ENCODE measurements around the gene RND2.
A peak's percentile ranks its signal among the peaks of the same experiment; 100 is the strongest.
"Not testable (repeated sequence)": the region's sequence is repeated elsewhere in the genome, so short reads cannot be mapped to it uniquely, and the experiment has no call there.

The RND2 gene, protein sequence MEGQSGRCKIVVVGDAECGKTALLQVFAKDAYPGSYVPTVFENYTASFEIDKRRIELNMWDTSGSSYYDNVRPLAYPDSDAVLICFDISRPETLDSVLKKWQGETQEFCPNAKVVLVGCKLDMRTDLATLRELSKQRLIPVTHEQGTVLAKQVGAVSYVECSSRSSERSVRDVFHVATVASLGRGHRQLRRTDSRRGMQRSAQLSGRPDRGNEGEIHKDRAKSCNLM

DNA sequence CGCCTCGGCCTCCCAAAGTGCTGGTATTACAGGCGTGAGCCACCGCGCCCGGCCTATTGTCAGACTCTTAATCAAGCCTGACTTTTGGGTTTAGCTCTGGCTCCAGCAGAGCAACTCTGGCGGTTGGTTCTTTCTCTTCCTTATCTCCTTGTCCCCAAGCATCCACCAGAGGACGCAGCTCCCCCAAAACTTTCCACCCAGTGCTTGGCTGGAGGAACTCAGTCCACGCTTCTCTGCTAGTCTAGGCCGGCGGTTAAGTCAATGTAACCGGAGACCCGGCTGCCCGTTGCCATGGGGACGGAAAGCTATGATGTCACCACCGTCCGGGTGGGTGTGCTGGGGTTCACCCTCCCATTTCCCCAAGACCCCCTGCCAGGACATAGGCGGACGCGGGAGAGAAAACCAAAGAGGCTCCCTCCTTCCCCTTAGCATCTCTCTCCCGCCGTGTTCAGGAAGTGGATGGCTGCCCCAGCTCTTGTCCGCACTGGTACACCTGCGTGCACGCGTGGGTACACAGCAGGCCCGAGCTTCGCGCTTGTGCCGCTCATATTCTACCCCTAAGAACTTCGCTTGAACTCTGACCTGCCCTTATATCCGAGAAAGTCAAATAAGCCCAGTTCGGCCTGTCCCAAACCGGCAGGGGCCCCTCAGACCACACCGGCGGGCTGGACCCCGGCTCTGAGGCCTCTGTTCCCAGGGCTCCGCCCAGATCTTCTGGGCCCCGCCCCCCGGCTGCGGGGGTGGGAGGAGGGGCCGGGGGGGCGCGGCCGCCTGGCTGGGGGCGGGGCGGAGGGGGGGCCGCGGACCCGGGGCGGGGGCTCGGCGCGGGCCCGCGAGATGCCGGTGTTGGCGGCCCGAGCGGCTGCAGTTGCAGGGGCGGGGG, at the start of gene RND2:
RND2 (plus strand) TSS at position 825 of the 883 bp plus-strand sequence. CDS start 117 bp downstream, outside the sequence.
- DNase-seq = peak; percentile 80 to 81

DNA sequence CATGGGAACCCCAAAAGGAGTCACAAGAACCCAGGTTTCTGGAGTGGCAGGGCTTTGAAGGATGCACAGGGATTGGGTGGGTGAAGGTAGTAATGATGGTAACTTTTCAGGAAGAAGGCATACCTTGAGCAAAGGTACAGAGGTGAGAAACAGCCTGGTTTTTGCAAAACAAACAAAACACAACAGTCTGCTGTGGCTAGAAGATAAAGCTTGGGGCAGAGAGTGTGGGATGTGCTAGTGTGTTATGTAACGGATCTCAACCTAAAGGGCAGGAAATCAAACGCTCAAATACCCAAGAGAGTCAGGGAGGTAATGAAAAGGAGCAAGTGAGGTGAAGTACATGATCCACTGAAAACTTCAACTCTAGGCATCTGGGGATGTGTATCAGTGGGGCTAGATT, 49.8 kb upstream of the RND2 start:
- no peak for DNase-seq

DNA sequence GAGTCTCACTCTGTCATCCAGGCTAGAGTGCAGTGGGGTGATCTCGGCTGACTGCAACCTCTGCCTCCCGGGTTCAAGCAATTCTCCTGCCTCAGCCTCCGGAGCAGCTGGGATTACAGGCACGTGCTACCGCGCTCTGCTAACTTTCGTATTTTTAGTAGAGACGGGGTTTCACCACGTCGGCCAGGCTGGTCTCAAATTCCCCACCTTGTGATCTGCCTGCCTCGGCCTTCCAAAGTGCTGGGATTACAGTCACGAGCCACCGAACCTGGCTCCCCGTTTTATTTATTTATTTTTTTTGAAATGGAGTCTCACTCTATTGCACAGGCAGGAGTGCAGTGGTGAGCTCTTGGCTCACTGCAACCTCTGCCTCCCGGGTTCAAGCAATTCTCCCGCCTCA, 49.3 kb upstream of the RND2 start:
- DNase-seq = not testable (repeated sequence)

DNA sequence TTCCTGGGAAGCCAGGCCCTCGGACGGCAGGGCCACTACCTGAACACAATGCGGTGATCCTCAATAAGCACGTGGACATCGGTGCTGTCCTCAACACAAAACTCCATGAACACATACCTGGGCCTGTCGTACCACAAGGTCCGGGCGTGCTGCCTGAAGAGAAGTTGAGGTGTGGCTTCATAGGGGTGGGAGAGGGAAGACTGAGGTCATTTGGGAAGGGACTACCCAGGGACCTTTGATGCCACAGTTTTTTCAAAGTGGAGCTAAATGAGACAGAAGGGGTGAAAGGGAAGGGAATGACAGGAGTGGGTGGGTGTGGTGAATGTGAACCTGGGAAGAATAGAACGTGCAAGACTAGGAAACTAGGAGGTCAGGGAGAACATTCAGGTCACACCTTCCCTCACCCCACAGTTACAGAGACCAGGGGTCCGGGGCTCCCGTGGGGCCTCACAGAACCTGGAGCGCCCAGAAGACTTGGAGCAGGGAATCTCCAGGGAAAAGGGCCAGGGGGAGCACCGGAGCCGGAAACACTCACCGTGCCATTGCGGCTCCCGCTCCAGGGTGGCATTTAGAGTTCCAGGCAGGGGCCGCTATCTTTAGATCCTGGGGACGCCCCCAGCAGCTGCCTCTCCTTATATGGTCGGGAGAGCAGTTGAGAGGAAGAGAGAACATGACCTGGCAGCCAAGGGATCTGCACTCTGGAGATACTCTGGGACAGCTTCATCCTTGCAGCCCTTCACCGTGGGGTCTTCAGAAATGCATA, 45.3 kb upstream of the RND2 start, which contains the start of gene PTGES3L:
PTGES3L (minus strand) TSS at position 570 of the 763 bp plus-strand sequence; CDS start at position 543, 27 bp downstream.
- no peak for DNase-seq

DNA sequence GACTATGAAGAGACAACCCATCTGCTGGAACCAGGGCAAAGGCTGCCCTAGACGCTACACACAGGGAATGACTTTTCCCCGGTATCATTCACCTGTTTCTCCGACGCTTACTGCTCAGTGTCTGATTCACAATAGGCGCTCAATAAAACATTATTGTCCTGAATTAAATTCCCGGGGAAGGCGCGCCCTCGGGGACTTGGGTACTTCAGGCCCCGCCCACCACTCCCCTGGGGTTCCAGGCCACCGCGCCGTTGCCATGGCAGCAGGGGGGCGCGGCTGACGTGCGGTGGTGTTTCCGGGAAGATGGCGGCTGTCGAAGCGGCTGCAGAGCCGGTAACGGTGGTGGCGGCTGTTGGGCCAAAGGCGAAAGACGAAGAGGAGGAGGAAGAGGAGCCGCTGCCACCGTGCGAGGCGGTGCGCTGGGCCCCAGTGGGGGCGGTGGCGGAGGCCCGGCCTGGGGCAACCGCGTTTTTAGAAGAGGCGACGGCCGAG, 44.7 kb upstream of the RND2 start, which contains the start of gene RUNDC1:
RUNDC1 (plus strand) TSS at position 292 of the 492 bp plus-strand sequence; CDS start at position 304, 12 bp downstream.
- peak; percentile 92 for DNase-seq

DNA sequence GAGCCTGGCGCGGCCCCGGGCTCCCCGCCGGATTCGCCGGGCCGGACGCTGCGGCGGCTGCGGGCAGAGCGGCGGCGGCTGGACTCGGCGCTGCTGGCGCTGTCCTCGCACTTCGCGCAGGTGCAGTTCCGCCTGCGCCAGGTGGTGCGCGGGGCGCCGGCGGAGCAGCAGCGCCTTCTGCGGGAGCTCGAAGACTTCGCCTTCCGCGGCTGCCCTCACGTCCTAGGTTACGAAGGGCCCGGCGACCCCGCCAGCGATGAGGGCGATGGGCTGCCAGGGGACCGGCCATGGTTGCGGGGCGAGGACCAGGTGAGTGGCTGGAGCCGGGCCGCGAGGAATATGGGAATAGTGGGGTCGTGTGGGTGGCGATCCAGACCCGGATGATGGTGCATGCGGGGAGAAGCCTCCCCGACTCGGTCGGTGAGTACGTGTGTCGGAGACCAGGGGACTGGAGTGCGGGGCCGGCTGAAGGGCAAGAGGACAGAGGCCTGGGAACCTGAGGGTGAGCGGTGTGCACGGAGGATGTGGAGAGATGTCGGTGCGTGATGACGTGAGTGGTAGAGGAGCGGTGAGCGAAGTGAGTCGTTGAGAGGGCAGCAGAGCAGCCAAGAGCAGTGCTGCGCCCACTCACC, 44.1 kb upstream of the RND2 start:
- peak; percentile 55 to 57 for DNase-seq

DNA sequence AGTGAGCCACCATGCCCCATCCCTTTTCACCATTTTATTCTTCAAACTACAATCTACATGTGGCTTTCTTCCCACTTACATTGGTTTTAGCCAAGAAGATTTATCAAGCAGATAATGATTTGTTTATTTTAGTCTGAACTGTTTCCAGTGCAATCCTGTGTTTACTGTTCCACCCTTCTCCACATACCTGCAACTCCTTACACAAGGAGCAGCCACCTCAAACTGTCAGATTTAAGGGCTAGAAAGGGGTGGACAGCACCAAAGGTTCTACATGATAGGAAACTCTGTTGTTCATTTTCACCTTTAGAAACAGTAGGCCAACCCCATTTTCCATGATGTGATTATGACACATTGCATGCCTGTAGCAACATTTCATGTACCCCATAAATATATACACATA, 42.8 kb upstream of the RND2 start:
- no peak for DNase-seq

DNA sequence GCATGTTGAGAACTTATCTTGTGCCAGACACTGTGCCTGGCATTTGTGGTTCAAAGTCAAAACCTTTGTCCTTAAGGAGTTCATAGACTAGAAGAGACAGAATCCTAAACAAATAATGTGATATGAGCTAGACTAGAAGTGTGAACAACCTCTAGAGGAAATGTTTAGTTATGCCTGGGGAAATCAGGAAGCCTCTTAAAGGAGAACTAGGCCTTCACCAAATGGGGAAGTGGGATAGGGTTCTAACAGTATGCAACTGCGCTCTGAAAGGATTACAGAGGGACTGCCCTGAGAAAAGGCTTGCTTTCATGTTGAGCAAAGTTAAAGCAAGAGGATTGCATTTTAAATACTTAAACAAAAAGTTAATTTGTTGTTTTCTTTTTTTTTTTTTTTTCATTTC, 39.8 kb upstream of the RND2 start:
- no peak for DNase-seq

DNA sequence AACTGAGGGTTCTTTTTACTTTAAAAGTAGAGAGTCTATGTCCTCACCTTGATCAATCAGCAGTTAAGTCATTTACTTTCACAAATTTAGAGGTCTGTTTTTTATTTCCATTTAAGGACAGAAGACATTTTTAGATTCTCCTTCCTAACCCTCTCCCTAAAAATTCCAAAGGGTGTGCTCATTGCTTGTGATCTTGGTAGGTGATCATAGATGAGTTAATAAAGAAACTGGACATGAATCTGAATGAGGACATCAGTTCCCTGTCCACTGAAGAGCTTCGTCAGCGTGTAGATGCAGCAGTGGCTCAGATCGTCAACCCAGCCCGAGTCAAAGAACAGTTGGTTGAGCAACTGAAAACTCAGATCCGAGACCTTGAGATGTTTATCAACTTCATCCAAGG, 35.9 kb upstream of the RND2 start:
- DNase-seq = no peak

DNA sequence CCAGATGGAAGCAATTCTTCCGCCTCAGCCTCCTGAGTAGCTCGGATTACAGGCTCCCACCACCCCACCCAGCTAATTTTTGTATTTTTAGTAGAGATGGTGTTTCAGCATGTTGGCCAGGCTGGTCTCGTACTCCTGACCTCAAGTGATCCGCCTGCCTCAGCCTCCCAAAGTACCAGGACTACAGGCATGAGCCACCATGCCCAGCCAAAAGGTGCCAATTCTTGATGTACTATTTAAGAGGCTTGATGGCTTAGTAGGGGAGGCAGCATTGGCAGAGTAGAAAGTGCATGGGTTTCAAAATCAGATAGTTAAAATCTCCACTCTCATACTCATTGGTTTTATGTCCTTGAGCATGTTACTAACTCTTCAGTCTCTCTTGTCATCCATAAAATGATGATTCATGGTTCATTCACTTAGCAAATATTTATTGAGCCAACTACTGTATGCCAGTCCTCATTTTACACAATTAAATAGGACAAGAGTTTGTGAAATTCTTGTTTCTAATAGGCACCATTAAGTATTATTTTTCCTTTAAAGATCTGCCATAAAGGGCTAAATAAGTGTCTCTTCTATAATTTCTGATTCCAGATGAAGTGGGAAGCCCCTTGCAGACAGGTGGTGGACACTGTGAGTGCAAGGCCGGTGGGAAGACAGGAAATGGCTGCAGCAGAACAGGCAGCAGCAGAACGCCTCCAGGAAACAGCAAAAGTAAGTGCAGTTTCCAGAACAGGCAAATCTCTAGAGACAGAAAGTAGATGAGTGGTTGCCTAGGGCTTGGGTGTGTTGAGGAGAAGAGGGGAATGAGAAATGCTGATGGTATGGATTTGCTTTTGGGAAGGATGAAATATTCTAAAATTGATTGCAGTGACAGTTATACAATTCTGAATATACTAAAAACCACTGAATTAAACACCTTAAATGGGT, 35.0 kb upstream of the RND2 start:
- DNase-seq = no peak

DNA sequence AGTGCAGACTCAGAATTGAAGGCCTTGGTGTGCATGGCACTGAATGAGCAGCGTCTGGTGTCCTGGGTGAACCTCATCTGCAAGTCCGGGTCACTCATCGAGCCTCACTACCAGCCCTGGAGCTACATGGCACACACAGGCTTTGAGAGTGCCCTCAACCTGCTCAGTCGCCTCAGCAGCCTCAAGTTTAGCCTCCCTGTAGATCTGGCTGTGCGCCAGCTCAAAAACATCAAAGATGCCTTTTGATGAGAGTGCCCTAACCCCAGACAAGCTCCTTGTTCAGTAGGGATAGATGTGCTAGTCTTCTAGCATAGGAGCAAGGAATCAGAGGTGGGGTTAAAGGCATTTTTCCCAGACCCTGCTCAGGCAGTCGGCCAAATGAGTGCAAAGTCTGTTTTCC, 33.6 kb upstream of the RND2 start:
- DNase-seq = no peak

DNA sequence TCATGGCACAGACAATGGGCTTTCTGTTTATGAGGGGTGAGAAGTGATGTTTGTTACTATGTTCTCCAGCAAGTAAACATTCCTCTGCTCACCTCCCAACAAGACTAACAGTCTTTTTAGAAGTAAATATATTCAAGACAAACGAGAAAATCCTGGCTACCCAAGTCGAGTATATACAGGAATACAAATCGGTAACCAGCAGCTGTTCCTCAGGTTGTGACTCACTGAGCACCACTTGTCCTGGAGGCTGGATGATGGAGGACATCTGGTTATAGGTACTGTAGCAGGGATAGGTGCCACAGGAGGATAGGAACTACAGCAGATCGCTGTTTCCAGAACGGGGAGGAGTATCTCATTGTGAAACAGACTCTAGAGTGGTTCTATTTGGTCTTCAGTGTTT, 32.2 kb upstream of the RND2 start:
- DNase-seq = no peak

DNA sequence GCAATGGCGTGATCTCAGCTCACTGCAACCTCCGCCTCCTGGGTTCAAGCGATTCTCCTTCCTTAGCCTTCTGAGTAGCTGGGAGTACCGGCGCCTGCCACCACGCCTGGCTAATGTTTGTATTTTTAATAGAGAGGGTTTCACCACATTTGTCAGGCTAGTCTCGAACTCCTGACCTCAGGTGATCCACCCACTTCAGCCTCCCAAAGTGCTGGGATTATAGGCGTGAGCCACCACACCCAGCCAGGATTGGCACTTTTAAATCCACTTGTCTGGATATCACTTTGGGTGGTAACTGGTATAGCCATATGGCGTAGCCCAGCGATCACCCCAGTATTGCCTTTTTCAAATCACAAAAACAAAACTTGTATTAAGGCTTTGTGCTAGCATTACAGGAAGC, 31.1 kb upstream of the RND2 start:
- not testable (repeated sequence) for DNase-seq

DNA sequence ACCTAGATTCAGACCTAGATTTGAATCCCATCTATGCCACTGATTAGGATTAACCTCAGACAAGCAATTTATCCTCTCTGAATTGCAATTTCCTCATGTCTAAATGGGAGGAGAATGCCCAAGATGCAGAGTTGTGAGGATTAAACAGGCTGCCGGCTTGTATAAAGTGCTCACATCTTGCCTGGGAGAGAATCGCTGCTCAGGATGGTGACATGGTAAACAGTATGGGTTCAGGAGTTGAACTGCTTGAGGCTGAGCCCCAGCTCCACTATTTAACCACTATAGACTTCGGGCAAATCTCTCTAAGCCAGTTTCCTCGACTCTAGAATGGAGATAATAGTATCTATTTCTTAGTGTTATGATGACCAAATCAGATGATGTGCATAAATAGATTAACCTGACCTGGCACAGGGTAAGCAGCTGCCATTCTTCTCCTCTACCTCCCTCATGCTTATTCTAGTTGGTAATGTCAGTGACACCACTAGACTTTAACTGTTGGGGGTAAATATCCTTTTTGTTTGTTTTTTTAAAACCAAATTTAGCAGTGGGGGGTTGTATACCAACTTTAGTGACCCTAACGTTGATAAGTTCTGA, 27.5 kb upstream of the RND2 start:
- no peak for DNase-seq

DNA sequence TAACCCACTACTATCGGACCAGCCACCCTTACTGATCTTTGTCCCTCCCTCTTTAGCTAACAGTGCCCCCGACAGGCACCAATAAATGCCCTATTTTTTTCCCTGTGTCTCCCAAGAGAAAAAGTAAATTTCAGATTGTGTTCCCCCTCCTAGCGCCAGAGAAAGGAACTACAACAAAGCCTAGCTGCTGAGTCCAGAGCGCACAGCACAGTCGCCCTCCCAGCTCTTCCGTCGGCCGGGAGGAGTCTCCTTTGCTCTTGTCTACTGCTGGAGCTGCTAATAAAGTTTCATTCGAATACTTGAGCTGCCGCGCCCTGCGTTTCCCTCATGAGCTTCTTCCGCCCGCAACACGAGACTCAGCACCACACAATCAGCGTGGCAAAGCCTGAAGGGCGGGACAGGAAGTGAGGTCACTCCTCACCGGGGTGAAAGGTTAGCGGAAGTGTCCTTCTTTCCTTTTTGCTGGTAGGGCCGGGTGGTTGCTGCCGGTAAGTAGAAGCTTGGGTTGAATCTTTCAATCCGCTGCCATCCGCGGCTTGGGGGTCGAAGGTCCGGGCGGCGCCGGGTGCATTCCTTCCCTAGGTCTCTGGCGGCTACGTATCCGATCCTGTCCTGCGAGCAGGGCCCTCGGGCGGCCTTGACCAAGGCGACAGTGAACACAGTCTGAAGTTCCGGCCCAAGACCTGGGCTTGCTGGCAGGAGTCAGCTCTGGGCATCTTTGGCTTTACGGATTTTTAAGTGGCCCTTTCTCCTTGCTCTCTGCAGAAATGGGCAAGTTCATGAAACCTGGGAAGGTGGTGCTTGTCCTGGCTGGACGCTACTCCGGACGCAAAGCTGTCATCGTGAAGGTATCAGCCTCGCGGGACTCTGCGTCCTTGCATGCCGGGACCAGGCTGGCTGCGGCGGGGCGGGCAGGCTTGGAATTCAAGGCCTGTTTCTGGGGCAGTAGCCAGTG, 26.8 kb upstream of the RND2 start, which contains the start of gene RPL27:
RPL27 (plus strand) TSS at position 436 of the 955 bp plus-strand sequence; CDS start at position 768, 332 bp downstream.
- peak; percentile 96 to 98 for DNase-seq

DNA sequence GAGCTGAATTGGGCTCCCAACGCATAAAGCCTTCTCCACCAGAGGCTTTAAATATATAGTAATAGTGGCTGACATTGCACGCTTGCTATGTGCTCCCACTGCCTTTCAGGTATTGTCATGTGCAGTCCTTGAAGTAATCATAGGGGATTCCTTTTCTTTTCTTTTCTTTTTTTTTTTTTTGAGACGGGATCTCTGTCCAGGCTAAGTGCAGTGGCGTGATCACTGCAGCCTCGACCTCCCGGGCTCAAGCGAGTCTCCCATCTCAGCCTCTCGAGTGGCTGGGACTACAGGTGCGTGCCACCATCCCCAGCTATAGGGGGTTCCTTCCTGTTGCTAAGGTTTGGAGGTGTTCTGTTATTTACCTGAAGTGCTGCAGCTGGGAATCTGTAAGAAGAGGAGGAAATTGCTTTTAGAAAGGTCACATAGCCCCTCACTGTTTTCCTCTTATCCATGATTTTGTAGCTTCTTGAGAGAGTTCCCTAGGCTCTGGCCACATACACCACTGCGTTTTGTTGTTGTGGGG, 26.0 kb upstream of the RND2 start:
- no peak for DNase-seq

DNA sequence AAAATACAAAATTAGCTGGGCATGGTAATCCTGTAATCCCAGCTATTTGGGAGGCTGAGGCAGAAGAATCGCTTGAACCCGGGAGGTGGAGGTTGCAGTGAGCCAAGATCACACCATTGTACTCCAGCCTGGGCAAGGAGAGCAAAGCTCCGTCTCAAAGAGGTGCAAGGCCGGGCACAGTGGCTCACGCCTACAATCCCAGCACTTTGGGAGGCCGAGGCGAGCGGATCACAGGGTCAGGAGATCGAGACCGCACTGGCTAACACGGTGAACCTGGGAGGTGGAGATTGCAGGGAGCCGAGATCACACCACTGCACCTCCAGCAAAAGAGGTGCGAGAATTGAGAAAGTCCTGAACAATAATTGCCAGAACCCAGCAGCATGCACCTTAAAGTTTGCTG, 24.1 kb upstream of the RND2 start:
- not testable (repeated sequence) for DNase-seq

DNA sequence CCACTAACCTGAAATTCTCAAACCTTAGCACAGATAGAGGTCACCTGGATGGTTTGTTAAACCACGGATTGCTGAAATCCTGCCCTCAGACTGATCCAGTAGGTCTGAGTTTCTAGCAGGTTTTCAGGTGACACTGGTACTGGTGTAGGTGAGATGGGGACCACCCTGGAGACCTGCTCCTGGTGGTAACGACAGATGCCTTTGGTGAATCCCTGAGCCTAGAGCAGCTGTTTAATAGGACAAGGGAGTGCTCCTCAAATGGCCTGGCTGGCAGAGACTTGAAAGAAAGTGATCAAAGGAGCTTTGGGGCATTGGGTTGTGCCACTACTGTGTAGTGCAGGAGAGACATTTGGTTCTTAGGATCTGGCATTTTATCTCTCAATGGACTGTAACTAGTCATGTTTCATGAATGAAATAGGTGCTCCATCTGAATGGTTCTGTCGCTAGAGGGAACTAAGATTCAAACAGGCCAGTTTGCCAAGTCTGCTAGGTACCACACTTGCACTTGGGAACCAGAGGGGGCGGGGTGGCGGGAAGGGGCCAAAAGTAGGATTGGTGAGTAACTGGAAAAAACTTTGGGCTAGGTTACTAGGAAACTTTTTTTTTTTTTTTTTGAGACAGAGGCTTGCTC, 21.4 kb upstream of the RND2 start:
- no peak for DNase-seq
